Kidney glomerular epithelial cell (primary cell): Measurements from ENCODE around the gene MCC.

ENCODE experiments used
- DNase-seq: peaks from one replicate; lab custom pipeline; 2025; lab: John Stamatoyannopoulos, UW

MCC gene

DNA sequence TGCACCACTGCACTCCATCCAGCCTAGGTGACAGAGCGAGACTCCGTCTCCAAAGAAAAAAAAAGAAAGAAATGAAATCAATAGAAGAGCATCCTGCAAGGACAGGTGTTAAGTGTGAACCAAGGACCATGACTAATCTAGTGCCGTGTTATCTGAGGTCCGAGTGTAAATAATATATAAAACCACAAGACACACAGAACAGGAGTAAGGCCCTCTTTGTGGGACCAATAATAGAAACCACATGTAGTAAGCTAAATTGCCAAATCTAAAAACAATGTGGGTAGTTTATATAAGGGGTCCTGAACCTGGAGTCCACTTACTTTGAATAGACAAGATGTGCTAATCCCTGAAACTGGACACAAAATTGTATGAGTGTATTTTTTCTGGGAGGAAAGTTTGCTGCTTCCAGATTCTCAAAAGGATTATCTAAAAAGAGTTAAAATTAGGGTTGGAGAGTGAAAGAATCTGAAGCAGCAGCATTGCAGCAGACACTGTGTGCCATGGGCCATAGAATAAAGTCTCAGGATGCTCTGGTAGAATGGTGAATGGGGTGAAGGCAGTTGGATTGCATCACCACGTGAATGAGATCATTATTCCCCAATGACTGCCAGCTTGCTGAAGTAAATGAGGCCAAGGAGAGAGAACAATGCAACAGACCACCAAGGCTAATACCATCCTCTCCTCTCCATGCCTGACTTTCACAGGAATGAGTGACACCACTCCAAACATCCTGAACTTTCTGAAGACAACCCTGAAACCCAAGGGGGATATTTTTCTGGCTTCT is 288.9 kb downstream of the MCC start:
- no peak for DNase-seq

DNA sequence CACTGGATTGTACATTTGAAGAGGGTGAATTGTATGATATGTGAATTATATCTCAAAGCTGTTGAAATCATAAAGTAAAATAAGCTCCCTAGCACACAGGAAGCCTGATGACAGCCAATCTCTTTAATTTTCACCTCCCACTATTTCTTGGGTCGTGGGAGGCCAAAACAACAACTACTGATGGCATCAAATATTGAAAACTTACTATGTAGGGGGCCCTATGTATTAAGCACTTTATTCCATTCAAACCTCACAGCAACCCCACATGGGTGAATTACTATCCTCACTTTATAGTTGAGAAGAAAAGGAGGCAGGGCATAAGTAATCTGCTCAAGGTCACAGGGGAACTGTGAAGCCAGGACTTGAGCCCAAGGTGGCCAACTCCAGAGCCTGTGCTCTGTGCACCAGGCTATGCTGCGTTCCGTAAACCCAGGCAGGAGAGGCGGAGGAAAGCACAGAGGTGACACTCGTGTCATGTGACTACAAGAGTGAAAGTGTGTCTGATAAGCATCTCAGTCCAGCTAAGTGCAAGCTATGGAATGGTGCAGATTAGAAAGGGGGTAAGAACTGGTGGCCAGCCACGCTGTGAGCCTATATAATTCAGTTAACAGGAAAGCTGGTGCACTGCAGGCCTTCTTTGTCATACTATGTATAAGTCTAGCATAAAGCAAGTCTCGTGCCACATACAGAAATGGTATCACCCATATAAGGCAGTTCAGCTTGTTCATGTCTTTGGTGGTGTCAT is 290.6 kb downstream of the MCC start:
- no peak for DNase-seq

DNA sequence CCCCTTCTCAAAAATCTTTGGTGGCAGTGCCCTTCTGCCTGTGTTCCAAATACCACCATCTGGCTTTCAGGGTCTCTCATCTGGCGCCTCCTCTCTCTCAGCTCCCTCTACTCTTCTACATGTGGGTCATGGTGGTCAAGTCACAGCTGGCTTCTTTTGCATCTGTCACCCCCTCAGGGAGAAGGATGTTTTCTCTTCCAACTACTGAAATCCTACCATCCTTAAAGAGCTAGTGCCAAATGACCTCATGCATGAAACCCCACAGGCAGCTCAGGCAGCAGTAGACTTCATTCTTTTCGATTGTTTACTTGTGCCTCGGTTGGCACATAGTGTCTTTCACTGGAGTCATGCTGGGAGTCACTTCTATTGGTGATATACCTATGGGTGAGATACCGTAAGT is 292.5 kb downstream of the MCC start:
- no peak for DNase-seq

DNA sequence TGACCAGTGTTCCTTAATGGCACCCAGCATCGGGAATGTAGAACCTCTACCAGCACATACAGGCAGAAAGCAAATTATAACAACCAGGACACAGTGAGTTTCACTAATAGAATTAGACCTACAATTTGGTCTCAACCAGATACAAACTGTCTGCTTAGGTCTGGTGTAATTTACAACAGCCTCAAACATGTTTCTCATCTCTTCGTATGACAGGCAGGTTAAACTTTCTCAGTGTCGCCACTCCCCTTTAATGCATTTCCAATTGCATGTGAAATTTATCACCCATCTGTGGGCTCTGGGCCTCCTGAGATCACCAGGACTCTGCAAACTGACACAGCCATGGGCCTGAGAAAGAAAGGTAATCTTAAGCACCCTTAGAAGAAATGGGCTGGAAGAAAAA is 293.0 kb downstream of the MCC start:
- no peak for DNase-seq

DNA sequence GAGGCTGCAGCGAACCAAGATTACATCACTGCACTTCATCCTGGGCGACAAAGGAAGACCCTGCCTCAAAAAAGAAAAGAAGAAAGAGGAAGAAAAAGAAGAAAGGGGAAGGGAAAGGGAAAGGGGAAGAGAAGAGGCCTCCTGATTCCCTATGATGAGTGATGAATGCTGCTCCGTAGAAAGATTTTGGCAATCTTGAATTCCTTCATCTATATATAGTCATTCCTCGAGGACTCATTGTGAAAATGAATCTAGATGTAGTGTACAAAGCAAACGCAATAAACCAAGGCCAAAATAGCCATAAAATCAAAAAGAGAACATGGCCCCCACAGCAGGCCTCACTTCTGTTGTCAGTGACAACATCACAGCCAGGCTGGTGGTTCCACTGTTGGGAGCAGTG is 293.7 kb downstream of the MCC start:
- no peak for DNase-seq

DNA sequence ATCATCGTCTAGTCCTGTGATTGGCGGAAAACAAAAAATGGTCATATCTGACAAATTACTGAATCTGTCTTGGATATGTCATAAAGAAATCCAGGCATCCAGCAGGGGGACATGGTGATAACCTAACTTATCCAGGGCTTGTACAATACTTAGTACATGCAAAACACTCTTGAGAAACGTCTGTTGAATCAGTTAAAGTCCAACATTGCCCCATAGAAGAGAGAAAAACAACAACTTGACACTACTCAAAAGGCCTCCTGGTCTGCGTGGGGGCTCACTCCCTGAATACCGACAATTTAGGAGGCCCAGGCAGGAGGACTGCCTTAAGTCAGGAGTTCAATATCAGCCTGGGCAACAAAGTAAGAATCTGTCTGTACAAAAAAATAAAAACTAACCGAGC is 294.1 kb downstream of the MCC start:
- no peak for DNase-seq

DNA sequence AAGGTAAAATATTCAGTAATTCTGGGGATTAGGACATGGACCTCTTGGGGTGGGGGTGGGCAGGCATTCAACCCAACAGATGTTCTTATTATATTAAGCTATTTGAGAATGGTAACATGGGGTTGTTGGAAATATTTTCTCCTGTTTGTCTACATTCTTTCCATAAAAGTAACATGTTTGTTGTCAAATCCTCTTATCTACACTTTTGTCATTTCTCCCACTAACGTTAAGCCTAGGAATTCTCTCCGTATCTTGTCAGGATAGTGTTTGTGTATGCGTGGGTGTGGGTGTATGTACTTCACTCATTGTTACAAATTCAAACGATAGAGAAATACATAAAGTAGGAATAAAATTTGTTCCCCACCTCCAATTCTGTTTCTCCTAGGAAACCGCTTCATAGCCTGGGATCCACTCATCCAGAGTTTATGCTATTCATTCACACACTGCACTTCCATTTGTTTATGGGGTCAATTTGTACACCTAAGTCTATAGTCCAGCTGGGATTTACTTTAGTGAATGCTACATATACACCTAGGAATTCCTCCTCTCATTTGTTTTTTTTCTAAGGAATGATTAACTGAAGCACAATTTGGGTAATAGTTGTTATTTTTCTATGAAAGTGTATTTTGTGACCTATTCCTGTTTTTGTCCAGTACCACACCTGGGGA is 294.8 kb downstream of the MCC start:
- no peak for DNase-seq

DNA sequence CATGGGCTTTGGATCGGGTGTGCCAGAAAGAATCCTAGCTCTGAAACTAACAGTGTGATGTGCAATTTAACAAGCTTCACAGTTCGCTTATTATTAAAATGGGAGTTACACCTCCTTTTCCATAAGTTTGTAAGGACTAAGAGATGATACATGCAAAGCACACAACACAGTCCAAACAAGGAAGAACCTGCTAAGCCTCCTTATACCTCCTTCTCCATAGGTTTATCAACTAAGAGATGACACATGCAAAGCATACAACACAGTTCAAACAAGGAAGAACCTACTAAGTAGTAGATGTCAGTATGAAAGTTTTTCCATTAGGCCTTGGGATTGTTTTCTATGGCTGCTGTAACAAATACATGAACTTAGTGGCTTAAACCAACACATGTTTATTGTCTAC is 295.7 kb downstream of the MCC start:
- no peak for DNase-seq

DNA sequence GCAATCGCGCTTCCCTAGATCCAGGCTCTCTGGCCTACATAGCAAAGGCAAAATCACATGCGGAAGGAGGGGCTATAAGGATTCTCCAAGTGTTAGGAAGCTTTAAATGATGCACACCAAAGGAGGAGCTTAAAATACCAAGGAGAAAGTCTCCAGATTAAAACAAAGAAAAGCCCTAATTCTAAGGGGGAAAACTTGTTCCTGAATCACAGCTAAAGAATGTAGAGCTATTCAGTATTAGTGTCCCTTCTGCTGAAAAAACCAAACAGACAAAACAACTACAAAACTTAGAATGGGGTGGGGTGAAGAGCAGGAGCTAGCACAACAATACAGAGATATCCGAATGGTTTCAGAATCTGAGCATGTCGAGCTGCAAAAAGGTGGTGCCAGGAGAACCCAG is 297.9 kb downstream of the MCC start:
- DNase-seq = no peak

DNA sequence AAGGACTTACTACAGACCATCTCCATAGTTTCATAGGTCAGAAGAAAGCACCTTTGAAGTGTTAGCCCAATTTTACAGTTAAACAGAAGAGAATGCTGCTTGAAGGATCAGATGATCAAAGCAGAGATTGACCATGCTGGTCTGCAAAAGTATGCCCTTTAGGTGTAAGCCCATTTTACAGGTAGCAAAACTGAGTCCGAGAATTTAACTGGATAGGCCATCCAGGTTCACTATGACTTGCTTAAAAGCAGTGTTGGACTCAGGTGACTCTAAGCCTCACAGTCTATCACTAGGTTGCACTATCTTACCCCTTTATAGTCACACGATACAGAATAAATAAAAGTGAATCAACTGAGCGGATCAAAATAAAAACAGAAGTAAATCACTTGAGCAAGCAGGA is 299.0 kb downstream of the MCC start:
- DNase-seq = no peak

DNA sequence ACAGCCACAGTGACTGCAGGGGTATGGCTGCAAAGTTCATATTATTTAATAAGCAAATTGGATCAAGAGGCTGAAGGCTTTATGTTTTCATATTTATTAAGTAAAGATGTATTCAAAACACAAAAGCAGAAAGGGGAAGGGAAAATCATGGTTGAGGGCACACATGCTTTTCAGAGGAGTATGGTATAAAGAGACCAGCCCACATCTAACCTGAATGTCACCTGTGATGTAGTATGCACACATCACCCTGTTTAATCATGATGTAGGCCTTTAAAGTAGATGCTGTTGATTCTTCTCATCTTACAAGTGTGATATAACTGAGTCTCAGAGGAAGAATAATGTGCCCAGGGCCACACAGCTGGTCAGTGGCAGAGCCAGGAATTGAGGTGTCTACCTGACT is 299.8 kb downstream of the MCC start:
- DNase-seq = no peak

DNA sequence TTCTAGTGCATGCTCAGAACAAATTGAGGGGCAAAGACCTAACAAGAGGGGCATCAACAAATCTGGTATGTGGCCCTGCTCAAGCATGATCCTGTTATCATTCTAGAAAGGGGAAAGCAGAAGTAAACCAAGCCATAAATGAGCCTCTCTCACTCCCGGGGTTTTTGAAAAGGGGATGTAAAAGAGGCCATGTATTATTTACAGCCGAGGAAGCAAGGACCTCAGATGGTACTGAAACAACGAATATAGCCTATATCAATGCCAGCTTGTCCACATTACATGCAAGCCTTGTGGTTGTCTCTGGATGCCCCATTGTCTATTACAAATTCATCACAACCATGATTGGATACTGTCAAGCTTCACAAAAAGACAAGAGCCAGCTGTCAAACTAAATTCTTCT is 300.3 kb downstream of the MCC start:
- no peak for DNase-seq

DNA sequence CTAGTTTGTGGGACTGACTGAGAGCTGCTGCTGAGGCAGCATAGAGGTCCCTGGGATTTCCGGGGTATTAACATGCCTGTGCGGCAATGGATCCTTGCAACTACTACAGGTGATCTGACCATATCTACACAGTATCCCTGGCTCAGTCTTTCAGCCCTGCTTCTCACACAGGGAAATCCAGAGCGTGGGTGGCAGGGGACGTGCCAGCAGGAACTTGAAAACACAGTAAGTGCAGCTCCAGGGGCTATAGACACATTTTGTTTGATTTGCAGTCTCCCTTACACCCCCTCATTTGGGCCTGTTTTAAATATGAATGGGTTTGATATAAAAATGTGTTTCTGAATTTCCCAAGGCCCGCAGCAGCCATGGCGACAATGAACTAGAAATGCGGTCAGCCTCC is 302.2 kb downstream of the MCC start:
- DNase-seq = no peak

DNA sequence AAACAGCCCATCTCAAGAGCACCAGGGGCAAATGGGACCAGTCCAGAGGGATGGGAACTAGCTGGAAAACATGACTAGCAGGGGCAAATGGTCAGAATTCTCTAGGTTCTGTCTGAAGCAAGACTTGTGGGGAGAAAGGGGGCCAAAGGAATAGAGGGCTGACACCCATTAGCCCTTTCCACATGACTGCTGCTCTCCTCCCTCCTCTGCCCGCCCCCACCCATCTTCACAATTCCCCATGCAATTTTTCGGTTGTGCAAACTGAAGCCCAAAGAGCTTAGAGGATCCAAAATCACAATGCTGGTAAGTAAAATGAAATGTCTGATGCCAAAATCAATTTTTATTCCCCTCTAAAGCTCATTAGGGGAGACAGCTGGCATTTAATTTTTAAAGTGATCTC is 304.6 kb downstream of the MCC start:
- no peak for DNase-seq

DNA sequence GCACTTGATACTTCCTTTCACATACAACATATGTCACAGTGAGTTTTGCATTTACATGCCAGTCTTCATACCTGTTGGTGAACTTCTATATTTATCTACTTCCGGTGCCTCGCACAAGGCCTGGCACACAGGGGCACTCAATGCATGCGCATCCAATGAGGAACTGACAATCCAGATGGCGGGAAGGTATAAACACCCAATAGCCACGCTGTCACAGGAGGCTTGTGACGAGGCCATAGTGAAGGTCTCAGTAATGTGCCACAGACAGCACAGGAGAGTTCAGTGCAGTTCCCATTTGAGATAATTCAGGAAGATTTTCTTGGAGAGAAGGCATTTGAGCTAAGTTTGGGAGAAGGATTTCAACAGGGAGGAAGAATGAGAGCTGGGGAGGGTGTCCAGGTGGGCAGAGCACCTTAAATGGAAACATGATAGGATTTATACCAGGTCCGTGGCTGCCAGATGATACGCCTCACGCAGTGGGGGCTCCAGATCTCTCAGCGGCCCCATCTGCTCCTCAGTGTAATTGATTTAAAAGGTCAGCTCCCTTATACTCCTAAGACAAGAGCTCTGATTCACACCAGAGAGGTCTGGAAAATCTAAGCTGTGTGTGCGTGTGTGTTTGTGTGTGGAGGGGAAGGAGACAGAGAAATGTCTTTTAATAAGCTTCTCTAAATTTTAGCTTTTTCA is 305.5 kb downstream of the MCC start:
- DNase-seq = no peak

DNA sequence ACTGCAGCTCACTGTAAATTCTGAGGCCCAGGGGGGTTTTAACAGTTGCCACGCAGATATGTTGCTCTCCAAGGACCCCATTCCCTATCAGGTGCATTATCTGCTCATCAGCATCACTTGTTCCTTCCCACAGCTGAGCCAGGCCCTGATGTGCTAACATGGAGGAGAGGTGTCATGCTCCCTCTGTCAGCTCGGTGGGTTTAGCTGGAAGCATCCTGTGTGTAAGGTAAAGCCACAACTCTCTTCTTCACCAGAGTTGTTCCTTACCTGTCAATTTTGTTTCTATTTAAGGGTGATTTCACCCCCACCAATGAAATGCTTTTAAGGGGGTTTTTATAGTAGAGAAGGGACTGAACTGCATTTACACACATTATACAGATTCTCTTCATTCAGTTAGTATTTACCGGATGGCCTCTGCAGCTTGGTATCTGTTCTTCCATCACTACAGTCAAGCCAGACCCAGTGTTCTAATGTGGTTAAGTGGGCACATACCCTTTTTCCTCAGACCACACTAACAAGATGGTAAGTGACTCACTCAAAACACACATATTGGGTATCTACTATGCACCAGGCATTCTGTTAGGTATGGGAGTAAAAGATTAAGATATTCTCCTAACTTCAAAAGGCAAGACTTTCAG is 306.3 kb downstream of the MCC start:
- DNase-seq = no peak

DNA sequence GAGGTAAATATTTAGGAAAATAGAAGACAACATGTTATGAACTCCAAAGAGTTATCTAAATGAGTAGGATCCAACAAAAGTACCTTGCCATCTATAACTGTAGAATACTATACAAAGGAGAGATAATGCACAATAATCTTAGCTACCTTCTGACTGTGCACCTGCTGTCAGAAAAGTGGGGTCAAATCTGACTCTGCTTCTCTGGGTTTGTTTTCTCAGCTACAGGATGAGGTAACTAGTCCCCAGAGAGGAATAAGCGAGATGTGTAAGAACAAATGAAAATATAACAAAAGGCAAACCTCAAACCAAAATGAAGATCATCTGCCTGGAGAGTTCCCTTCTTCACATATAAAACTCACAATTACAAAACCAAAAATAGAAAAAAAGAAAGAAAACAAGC is 306.8 kb downstream of the MCC start:
- no peak for DNase-seq

DNA sequence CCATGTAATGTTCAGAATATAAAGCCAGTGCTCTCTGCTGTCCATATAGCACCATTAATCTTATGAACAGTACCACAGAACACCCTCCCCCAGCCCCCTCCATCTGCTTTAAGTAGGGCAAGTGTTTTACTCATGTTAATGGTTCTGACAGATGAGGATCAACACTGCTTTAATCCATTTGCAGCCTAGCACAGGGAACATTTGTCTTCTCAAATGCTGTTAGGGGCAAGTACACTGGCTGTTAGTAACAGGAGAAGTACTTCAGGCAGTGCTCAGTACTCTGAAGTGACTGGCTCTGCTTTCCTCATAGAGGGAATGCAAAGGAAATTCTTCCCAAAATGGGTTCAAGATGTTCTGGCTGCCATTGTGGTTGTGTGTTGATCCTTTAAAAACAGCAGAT is 309.1 kb downstream of the MCC start:
- DNase-seq = no peak

DNA sequence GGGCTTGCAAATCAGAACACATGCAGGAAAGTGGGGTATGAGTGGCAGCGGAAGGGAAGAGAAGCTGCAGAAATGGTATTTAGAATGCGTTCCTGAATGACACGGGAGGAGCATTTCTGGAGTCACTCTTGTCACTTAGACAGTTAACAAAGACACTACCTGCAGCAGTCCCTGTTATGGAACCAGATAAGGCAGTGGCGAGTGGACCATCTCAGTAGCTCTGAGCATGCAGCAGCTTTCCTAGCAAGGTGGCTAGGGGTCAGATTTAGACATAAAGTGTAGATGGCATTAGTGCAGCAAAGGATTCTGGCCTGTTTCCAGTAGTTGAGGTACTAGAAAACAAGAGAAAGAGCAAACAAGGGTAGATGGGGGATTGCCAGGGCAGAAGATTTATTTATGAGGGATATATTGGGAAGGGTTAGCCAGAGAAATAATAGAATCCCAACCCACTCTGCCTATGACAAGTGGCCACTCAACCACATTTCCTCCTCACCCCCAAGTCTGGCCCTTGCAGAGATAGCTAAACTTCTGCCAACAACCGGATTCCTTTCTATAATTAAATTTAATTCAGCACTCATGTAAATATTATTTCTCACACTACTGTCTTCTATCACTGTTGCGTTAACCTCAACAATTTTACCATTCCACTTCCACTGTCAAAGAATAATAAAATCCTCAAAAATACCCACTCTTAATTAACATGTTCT is 310.0 kb downstream of the MCC start:
- no peak for DNase-seq

DNA sequence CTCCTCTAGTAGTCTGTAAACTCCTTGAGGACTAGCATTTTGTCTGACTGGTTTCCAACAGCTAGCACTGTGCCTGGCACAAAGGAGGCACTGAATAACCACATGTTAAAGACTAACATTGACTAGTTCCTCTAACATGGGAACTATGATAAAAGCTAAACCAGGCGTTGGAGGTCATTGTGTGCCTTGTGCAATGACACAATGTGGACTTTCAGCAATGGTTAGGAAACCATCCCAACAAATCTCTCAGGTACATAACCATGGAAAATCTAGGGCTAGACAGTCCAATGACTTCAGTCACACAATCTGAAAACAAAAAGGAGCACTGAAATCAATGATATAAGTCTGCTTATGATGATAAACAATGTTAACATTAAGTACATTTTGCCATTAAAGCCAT is 311.0 kb downstream of the MCC start:
- DNase-seq = no peak

DNA sequence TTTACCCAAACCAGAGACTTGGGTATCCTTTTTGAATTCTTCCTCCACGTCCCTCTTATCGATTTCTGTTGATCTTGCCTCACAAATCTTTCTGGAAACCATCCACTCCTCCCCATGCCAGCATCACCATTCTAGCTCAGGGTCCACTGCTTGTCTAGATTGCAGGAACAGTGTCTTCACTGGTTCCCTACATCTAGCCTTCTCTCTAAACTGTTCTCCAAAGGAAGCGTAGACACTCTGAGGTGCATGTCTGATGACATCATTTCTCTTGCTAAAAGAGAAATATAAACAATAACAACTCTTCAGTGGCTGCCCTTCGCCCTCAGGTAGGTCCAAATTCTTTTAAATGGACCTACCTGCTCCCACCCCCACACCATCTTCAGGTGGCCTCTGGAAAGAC is 311.5 kb downstream of the MCC start:
- DNase-seq = no peak

DNA sequence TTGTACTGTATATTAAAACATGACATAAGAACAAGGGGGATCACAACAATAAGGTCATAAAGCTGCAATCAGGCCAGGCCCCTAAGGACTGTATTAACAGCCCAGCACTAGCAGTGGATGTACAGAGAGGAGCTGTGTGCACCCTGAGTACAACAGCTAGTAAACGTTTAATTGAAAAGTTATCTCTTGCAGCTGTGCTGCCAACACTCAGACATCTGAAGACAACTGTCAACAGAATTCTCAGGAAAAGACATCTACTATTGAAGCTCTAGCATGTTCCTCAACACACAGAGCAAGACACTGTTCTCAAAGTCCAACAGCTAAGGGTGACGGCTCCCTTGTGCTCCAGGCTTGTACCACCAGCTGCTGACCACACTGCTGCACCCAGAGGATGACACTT is 312.1 kb downstream of the MCC start:
- DNase-seq = no peak
